Fibroblast of lung (primary cell): ENCODE measurements around the gene FAM170B.

ENCODE experiments used
- CTCF ChIP-seq, 2 donors: IDR thresholded peaks in 1 of 2; conservative IDR thresholded peaks in 1 of 2; 1 replicate in 1 of 2; 2 replicates in 1 of 2; pipeline ENCODE4 v1.5.1; 2011 to 2012; ENCODE audit warnings: low read length in 2 of 2, control low read depth in 1 of 2, inconsistent platforms in 1 of 2, low read depth in 1 of 2, mild to moderate bottlenecking in 1 of 2
- EZH2 ChIP-seq: IDR thresholded peaks from 2 replicates; pipeline ENCODE4 v1.5.1; 2012; ENCODE audit warnings: low read length, control low read depth, mild to moderate bottlenecking; ENCODE audit errors: missing control alignments

DNA sequence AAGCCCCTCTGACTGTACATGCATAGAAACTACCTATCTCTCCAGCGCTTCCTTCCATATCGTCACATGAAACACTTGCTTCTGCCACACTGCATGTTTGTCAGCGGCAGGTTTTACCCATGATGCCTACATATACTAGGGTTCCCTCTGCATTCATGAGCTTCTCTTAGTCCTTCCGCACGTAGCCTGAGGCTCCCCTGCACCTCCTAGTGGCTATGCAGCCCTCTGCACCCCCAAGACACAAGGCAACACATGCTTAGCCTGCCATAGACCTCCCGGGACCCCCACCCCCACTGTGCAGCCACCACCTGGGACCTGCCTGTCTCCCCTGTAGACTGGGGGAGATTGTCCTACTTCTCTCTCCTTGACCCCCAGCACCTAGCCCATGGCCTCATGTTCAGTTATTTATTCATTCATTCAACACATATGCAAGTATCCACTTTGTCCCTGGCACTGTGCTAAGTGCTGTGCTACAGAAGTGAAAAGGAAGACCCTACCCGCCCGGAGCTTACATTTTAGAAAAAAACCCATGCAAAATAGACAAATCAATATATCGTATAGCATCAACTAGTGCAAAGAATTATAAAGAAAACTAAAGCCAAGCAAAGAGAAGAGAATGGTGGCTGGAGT lies 30.9 kb upstream of the FAM170B start:
- TF ChIP-seq CTCF (conservative IDR thresholded peaks at IDR 0.05 in 1 of 2, IDR thresholded peaks at IDR 0.05 in 1 of 2; ENCODE audit: low read depth in 1 of 2, low read length in 2 of 2) (peak; percentile 61 to 67), EZH2 (no peak)
